Left renal cortex interstitium (tissue), 4 donors: ENCODE results near the gene GPR15LG. TPM values are rescaled to one million over a fixed set of nuclear protein-coding genes. Genes with fewer than 3 reads are reported as not detected.

Experiments
- DNase-seq, 4 donors: peaks; one replicate each; pipeline ENCODE4 v3.0.0-alpha.2; 2013; ENCODE audit warnings: low read depth in 4 of 4, low spot score in 2 of 4, missing footprints in 1 of 4
- polyA plus RNA-seq, 4 donors: library from polyadenylated mRNA; unstranded; fragments of 120-200 nt; gene quantifications; one replicate each; pipeline ENCODE4 v1.2.1, GENCODE V29; 2013; ENCODE audit not compliant: insufficient read length in 4 of 4

Gene GPR15LG
- polyA plus RNA-seq, 4 donors: 0.22 to 0.51 (median 0.46) TPM; not detected in 1

- no peak for DNase-seq
Measured at GRCh38 chr10:84211566-84211965, 38.0 kb downstream of the GPR15LG start.

GRCh38 chr10:84212014-84212413 lies 38.4 kb downstream of the GPR15LG start:
- DNase-seq: no peak

- DNase-seq: no peak
Measured at GRCh38 chr10:84213076-84213475, 39.5 kb downstream of the GPR15LG start.

- DNase-seq: no peak
Measured at GRCh38 chr10:84214046-84214572, 40.5 kb downstream of the GPR15LG start.

DNA sequence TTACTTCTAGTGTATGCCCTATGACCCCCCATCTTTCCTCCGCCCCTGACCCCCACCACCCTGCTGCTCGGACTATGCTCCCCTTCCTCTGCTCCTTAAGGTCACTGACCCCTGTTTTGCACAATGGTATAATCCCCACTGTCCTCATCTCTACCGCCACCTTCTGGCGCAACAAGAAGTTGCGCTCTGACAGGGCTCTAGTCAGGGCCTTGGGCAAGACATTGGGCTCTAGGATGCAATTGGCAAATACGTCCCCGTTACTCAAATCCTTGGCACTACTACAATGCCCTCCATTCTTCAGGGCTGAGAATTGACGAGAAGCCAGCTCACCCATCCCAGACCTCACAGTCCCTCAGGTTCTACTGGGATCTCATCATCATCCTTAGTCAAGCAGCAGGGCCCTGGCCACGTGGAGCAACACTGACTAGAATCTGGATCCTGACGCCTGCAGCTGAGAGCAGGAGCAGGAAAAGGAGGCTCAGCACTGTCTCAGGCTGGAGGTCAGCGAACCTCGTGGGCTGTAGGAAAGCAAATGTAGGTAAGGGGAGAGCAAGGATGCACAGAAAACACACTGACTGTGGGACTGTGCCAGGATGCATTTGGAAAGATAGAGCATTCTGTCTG lies 41.1 kb downstream of the GPR15LG start:
- no peak for DNase-seq

DNA sequence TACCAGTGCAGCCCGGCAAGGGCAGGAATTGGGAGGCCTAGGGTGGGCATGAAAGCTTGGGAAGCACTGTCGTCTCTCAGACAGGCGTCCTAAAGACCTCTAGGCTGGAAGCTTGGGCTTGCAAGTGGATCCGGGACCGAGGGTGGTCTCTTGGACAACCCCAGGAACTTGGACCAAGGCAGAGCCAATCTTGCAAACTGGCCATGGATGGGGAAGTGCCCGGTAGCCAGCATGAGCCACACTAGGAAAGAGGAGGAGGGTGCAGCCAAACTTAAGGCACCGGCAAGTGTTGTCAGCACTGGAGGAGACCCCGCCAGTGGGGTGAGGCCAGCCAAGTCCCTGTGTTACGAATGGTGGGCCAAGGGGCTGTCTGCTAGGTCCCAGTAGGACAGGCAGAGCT lies 43.2 kb downstream of the GPR15LG start:
- no peak for DNase-seq

DNA sequence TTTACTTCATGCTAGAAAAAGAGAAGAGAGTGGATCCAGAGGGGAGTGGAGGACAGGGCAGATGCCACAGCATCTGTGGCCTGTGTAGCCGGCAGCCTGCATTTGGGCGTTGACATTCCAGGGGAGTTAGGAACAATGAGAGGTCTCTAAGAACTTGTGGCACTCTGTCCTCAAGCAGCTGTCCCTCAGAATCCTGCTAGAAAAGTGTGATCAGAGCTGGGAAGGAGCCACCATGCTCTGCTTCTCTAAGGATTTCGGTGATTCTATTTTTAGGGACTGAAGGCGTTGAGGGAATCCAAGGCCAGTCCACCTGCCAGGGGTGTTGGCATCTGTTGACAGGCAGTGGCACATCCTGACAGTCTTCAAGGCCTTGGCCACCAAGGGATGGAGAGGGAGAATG lies 44.1 kb downstream of the GPR15LG start:
- DNase-seq: no peak

GRCh38 chr10:84221916-84222315 lies 48.3 kb downstream of the GPR15LG start:
- no peak for DNase-seq

- DNase-seq: peak in 2 of 4 donors; percentile 16 to 18
Measured at GRCh38 chr10:84224411-84225028, 50.9 kb downstream of the GPR15LG start.

DNA sequence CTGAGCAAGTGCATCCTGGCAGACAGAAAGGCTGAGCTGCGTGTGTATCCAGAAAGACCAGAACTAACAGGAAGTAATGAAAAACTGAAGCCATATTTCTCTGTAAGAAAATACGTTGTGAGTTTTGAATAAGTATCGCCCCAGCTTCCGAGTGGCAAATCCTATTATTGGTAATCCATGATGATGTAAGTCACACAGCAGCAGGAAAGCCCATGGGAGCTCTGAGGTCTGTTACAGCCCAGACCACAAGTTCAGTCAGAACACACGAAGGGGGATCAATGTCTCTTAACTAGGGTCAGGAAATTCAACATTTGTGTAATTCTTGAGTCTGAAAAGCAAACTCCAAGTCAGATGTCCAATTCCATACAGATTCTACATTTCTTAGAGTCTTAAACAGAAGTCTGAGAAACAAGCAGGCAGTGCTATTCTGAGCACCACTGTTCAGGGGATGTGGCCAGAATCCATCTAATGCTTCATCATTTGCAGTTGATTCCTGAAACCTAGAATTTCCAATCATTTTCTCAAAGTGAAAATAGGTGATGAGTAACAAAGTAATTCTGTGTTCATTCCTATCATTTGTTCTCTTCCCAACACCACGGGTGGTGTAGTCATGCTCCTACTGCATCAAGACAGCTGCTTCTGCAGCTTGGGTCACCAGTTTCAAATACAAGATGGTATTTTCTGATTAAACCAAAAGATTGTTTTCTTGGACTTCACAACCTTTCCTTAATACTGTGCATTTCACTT lies 52.0 kb downstream of the GPR15LG start, which contains the start of gene LRIT2:
Gene LRIT2, minus strand, starts transcription at position 118 of the 747 bp plus-strand sequence. Its CDS starts 24 bp downstream, at position 94.
- no peak for DNase-seq

DNA sequence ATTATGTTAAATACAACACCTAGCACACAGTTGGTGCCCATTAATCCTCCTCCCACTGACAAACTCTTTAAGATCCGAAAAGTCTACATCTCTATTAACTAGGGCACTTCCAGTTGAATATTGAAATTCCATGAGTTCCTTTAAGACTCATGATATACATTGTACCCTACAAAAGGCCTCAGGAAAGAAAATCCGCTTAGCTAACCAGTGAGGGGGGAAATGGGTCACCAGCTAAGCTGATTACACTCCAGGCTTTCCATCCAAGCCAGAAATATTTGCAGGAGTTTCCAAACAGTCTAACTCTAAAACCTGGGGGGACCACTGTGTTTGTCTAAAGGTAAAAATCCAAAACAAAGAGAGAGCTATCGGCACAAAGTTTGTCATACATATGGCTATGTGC lies 53.0 kb downstream of the GPR15LG start:
- no peak for DNase-seq

- DNase-seq: no peak
Measured at GRCh38 chr10:84227810-84228209, 54.2 kb downstream of the GPR15LG start.

DNA sequence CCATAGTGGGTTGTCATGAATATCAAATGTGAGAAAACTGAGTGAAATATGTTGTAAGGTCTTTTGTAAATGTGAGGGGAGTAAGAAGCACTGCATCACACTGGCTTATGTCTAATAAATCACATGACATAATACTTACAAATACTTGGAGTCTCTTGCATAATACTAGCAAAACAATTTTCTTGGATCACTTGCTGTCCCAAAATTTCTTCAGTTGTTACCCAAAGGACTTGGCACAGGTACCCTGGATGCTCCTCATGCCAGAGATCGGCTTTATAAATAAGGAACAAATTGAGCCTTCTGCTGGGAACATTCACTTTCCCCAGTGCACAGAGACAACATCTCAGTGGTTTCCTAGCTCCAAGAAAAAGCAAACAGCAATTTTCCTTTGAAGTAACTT lies 56.8 kb downstream of the GPR15LG start:
- no peak for DNase-seq

GRCh38 chr10:84232376-84232775 lies 58.8 kb downstream of the GPR15LG start:
- no peak for DNase-seq

DNA sequence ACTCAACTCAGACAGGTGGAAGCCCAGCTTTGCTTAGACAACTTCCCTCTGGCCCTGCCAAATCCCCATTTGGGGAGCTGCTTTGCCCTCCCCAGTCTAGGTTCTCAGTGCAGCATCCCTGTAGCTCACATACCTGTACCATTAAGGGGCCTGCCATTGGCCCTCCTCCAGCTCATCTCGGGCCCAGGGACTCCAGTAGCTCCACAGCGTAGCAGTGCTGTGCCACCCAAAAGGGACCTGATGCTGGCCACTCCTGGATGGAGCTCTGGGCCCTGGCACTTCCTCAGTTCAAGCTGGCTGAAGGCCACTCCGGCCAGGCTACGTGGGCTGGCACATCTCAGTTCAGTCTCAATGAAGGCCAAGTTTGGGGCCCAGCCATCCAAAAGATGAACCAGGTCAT lies 60.3 kb downstream of the GPR15LG start:
- no peak for DNase-seq

DNA sequence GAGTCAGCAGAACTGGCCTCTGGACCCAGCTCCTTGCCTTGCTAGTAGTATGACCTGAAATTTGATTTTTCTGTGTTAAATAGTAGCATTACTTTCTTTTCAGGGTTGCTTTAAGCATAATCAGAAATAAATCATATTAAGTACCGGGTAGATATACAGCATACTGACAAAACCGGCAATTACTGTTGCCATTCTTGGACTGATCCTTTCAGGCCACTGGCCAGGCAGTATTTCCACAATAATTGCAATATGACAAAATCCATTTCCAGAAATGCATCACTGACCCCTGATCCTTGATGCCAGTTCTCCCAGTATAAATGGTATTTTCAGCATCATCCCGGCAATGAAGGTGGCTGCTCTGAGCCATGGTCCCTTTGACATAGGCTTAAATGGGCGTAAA lies 60.9 kb downstream of the GPR15LG start:
- DNase-seq: no peak

Other genes starting within 250 kb of the GPR15LG start
- 100 to 1,000 TPM; 147 to 199 (median 171) TPM for gene GHITM, start 34.3 kb upstream of the GPR15LG start, polyA plus RNA-seq
- under 1 TPM; 0.64 to 0.99 (median 0.75) TPM for gene CDHR1, start 20.7 kb downstream of the GPR15LG start, polyA plus RNA-seq
- not detected for gene LRIT2, start 51.7 kb downstream of the GPR15LG start, polyA plus RNA-seq
- gene LRIT1, start 67.7 kb downstream of the GPR15LG start, polyA plus RNA-seq: not detected
- gene RGR, start 71.3 kb downstream of the GPR15LG start, polyA plus RNA-seq: under 1 TPM in 1 of 4 donors, not detected in 3; 0.16 TPM
- 10 to 100 TPM; 23.6 to 28.5 (median 26.6) TPM for gene CCSER2, start 154.8 kb downstream of the GPR15LG start, polyA plus RNA-seq